ENCODE measurements around the gene NFIA.
"Not testable (repeated sequence)": the region's sequence is repeated elsewhere in the genome, so short reads cannot be mapped to it uniquely, and the experiment has no call there.

The NFIA gene

DNA sequence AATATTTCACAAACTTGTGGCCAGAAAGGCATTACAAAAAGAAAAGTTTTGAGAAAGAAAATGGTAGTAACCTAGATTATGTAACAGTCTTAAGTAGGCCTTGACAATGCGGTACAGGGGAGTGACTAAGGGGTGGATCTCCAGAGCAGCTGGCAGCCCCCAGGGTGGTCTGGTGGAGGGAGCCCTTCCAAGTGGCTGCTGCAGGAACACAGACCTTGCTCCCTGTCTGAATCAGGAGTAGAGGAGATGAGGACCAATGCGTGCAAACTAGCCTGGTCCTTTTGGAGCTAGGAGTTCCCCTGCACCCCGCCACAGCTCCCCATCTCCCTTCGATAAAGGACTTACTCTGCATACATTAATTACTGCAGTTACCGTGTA lies 189.0 kb downstream of the NFIA start:
- H3K4me3 ChIP-seq (ENCODE audit: low read length): no peak overlapping the region
- no peak for DNase-seq (ENCODE audit: low read depth, low spot score)

DNA sequence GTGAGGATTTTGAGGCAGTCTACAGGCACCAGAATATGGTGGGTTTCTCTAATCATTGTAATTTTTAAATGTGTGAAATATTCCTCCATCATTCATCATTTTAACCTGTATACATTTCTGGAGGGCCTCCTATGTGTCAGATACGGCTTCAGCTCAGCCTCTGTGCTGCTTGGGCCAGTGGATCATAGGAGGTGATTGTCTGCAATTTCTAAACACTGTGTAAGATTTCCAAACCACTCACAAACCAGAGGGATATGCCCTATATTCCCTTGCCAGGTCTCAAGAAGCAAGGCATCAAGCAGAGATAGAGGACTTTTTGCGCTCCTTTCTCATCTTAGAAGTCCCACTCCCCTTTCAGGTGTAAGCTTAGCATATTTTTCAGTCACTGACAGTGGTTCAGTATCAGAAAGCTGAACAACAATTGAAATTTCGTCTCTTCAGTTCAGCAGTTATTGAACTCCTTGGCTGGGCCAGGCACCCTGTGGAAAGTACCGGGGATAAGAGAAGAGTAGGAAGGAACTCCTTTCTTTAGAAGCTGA lies 190.9 kb downstream of the NFIA start:
- DNase-seq (ENCODE audit: low read depth, low spot score): no peak
- no peak overlapping the region for H3K4me3 ChIP-seq (ENCODE audit: low read length)

DNA sequence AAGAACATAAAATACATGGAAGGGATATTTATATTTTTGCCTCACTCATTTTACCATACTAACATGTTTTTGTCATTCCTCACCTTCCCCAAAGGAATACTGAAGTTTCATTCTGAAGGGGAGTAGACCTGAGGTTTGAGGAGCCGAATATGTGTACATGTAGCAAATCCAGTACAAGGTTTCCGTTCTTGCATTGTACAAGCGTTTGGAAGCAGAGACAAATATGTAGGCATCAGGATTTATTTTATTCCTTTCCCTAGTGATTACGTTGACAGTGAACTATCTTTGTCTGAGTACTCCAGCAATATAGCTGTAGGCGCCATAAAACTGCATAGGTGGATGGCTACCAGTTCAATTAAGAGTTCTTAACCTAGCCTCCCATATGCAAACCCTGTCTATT lies 191.5 kb downstream of the NFIA start:
- DNase-seq (ENCODE audit: low read depth, low spot score): no peak
- no peak overlapping the region for H3K4me3 ChIP-seq (ENCODE audit: low read length)

DNA sequence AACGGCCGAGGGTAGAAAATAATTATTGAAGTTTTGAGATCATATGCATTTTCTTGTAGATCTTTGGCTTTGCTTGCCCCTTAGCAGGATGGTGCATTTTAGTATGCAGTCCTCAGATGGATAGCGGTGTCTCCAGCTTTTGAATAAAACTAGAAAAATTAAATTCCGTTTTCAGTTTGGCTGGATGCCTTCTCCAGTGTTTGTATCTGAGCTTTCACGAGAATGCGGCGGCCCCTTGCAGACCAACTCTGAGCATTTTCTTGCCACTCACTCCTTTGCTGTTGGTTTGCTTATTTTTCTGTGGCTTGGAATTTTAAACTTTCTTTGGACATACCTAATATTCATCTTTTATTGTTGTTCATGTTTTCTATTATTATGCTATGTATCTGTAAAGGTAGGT lies 192.6 kb downstream of the NFIA start:
- H3K4me3 ChIP-seq (ENCODE audit: low read length): no peak overlapping the region
- no peak for DNase-seq (ENCODE audit: low read depth, low spot score)

DNA sequence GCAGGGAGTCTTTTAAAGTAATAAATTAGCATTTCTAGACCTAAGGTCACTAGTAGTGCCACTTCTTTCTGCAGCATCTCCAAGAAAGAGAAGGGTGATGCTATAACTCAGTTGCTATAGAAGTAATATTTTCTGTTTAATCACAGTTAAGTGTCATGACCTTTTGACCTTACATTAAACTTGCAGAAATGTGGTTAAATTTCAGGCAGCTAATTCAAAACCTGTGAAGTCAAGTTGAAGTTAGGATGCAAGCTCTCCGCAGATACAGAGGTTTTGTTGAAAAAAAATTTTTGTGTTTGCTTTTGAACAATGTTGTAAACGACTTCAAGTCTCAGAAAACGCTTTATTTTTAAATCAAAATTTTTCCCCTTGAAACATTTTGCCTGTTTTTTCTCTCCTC lies 193.9 kb downstream of the NFIA start:
- no peak overlapping the region for H3K4me3 ChIP-seq (ENCODE audit: low read length)

DNA sequence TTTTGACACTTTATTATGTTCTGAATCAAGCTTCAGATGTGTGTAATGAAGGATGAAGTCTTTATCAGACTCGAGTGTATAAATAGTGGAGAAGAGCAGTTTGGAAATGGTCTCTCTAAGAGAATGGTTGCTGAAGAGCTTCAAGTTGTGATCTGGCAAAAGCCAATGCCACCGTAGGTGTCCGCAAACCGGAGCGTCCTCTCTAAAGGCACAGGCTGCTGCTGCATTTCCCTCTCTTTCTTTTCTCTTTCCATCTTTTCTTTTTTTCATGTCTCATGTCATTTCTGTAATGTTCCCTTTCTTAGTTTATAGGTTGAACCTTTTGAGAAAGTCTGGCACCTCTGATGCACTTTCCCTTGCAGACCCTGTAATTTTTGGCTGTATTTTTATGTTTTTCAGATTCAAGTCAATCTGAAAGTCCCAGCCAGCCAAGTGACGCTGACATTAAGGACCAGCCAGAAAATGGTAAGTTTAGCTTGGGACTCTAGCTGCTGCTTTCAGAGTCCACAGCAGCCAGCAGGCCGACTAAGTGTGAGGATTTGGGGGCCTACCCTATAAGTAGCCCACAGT lies 194.8 kb downstream of the NFIA start:
- no peak for DNase-seq (ENCODE audit: low read depth, low spot score)
- H3K4me3 ChIP-seq (ENCODE audit: low read length): no peak overlapping the region

More for the DNA sequence above, 193.9 kb downstream of the NFIA start:
- no peak for DNase-seq (ENCODE audit: low read depth, low spot score)

DNA sequence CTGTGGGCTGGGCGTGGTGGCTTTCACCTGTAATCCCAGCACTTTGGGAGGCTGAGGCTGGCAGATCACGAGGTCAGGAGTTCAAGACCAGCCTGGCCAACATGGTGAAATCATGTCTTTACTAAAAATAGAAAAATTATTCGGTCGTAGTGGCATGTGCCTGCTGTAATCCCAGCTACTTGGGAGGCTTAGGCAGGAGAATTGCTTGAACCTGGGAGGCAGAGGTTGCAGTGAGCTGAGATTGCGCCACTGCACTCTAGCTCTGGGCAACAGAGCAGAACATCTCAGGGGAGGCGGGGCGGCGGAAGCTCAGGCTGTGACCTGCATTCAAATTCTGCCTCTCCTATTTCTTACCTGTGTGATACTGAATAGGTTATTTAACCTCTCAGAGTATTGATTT lies 196.1 kb downstream of the NFIA start:
- not testable (repeated sequence) for H3K4me3 ChIP-seq (ENCODE audit: low read length); DNase-seq (ENCODE audit: low read depth, low spot score)

DNA sequence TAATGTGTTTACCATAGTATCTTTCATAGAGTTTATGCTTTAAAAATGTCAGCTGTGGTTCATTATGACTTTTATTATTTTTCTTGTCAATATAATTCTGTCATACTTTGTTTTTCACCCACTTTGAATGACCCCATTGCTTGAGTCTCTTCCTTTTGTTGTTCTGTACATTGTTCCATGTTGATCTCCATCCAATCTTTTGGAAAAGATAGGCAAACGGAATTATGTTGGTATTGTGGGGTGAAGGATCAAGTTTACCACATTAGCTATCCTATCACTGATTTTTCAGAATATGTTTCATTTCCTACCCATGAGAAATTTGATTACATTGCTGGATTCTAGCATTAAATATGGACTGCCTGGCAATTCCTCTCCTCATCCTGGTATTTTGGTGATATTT lies 196.6 kb downstream of the NFIA start:
- DNase-seq (ENCODE audit: low read depth, low spot score): no peak
- no peak overlapping the region for H3K4me3 ChIP-seq (ENCODE audit: low read length)

DNA sequence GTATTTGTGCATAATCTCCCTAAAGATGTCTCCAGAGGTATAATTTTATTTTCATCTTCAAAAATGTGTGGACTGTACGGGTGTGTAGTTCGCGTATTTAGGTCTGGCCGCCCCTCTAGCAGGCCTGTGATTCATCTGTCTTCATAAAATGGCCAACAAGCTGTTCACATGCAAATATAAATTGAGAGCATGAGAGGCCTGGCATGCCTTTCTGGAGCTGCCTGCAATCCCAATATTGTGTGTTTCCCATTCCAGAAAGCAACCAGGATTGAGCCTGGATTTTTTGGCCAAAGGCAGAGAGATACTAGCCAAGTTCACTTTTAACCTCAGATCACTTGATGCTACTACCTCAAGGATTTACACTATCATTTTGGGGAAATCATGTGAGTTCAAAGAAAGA lies 197.2 kb downstream of the NFIA start:
- no peak overlapping the region for H3K4me3 ChIP-seq (ENCODE audit: low read length)
- no peak for DNase-seq (ENCODE audit: low read depth, low spot score)

DNA sequence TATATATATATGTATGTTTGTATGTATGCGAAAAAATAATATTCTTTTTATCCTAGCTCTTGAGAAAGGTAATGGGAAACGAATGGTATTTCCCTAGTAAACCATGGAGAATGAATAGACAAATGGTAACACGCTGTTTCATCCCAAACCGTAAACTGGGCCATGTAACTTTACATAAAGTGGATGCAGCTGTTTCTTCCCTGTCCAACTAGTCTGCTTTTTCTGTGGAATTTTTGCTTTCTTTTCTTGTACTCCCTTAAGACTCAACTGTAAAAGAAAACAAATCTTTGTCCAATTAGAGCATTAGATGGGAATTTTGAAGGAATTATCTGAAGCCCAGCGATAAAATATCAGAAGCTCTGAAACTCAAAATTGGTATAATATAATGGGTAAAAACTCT lies 198.1 kb downstream of the NFIA start:
- DNase-seq (ENCODE audit: low read depth, low spot score): no peak
- no peak overlapping the region for H3K4me3 ChIP-seq (ENCODE audit: low read length)

DNA sequence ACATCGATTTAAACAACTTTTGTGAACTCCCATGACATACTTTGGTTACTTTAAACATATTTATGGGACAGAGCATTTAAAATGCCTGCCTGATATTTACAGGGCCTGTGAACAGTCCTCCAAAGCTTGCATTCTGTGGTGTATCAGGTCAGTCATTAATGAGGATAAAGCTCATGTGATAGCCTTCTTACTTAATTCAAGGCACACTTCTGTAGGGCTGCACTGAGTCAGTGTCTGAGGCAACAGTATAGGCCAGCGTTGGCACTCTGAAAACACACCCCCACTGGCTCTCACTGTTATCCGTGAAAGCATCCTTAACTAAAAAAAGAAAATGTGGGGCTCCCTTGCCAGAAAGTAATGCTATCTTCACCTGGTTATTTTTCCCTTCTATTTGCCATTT lies 200.0 kb downstream of the NFIA start:
- DNase-seq (ENCODE audit: low read depth, low spot score): no peak

DNA sequence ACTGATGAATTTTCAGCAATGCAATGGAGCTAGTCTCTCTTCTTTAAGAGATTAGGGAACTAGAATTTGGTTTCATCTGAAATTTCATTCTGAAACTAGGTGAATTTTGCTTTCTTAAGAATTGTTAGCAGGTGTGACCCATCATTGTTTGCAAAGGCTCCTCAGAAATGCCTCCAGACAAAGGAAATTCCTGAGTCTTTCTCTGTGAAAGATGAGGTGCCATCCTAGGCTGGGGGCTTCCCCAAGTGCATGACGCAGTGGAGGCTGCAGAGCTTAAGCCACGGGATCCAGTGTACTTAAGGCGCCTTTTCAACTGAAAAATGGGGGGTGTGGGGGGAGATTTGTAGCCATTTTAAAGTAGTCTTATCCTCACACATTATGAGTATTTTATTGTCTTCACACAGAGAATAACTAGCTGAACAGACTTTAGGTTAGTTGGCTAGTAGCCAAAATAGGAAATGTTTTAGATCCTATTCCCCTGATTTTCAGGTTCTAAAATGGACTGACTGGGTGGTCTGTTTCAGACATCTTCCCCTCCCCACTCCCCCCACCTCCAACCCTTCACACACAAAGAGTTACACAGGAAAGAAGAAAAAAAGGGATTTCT lies 202.0 kb downstream of the NFIA start:
- no peak for DNase-seq (ENCODE audit: low read depth, low spot score)
- H3K4me3 ChIP-seq (ENCODE audit: low read length): no peak overlapping the region

More for the DNA sequence above, 200.0 kb downstream of the NFIA start:
- no peak overlapping the region for H3K4me3 ChIP-seq (ENCODE audit: low read length)

DNA sequence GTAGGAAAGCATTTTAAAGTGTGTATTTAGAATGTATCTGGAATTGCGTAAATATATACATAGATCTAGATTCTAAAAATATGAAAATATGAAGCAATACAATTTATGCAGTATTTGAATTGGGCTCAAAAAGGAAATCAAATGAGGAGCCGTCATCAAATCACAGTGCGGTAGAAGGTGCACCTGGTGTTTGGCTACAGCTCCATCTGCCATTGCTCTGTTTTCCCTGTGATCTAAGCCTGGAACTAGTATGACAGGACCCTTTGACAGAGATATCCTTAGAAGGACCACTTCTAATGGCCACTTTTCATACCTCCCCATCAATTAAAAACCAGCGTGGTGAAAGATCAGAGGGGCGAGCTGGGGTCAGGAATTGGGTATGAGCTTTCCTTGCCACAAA lies 202.6 kb downstream of the NFIA start:
- DNase-seq (ENCODE audit: low read depth, low spot score): no peak
- H3K4me3 ChIP-seq (ENCODE audit: low read length): no peak overlapping the region

DNA sequence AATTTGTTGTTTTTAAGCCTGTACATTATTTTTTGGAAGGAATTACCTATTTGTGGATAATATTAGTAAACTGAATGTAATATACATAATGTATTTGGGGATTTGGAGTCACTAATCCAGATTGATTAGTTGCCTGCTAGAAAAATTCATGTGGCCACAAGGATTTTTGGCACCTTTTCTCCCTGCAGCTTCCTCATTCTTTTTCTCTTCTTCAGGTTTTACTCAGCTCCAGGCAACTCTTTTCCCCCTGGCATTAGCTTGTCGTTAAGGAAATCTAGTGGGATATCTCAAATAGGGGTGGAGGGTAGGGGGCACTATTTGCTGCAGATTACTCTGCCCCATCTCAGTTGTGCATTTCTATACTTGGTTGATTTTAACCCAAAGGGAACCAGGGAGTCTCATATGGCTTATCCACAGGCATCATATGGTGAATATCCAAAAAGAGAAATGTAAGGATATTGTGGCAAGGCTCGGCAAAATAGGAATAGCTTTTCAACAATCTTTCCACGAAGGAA lies 203.1 kb downstream of the NFIA start:
- no peak for DNase-seq (ENCODE audit: low read depth, low spot score)
- no peak overlapping the region for H3K4me3 ChIP-seq (ENCODE audit: low read length)

DNA sequence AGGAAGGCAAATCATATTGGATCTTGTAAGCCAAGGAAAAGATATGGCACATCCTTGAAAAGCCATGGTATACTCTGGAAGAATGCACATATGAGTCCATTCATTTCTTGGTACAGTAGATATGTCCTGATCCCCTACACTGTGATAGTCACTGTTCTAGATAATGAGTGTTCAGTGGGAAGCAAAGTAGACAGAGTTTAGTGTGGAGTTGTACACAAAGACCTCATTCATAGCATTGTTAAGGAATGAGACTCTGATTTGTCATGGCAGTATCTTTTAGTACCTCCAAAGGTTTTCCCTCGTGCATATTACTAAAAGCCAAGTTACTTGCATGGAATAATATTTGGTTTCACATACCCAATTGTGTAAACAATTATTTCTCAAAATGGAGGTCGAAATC lies 204.7 kb downstream of the NFIA start:
- no peak for DNase-seq (ENCODE audit: low read depth, low spot score)
- H3K4me3 ChIP-seq (ENCODE audit: low read length): no peak overlapping the region

DNA sequence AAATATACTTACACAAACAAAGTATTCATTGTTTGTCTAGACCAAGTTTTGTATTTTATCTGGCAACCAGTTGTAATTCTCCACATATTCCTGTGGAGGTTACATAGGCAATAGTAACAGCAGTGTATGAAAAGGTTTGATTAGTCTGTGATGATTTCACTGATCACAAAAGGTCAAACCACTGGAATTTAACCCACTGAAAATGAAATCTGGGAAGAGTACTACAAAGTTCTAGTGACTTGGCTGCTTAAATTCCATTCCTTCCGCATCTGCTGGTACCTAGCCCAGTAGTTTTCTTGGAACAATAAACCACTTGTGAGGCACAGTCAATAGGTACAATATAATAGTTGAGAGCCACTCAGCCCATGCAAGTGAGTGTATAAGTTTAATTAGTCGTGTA lies 205.4 kb downstream of the NFIA start:
- no peak overlapping the region for H3K4me3 ChIP-seq (ENCODE audit: low read length)
- DNase-seq (ENCODE audit: low read depth, low spot score): no peak

DNA sequence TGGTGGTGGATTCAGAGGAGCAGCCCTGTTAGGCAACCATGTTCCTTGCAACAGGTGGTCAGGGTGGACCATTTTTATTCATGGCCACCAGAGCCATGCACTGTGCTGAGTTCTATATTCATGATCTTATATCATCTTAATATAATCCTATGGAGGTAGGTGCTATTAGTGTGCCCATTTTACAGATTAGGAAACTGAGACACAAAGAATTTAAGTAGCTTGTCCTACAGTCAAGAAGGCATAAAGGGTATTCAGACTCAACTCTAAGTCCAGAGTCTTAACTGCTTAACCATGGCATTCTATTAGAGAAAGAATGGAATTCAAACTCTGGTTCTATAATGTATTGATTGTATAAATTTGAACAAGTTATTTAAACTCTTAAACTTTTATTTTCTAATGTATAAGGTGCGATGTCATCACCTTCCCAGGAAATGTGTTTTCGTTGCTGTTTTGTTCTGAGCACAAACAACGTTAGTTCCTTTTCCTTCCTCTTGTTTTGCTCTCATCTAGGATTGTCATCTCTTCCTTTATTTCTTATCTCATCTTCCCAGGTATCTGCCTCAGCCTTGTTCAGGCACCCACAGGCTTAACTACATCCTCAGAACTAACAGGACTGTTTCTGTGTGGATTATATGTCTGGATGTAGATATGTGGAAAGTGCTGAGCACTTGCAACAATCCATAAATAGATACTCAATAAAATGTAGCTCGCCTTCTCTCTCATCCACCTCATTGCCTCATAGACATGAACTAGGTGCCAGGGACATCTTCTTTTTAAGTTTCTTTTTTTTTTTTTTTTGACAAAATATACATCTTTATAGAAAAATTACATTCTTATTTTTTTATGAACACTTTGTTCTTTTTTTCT lies 207.1 kb downstream of the NFIA start:
- DNase-seq (ENCODE audit: low read depth, low spot score): no peak
- H3K4me3 ChIP-seq (ENCODE audit: low read length): no peak overlapping the region

DNA sequence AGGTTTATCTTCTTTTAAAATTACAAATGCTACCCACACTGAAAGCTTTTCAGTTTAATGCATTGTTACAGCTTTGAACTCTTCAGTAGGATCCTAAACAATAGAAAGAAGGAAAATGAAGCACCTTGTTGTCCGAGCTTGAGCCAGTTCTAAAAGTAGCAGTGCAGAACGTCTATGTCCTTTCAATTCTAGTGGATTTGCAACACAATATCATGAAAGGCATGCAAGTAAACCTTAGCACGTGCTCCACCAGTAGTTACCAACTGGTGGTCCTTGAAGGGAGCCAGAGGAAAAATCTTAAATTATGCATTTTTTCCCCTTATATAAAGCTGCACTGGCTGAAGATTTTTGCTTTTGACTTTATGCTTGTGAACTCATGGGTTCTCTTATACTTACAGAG lies 208.2 kb downstream of the NFIA start:
- no peak overlapping the region for H3K4me3 ChIP-seq (ENCODE audit: low read length)
- DNase-seq (ENCODE audit: low read depth, low spot score): no peak

DNA sequence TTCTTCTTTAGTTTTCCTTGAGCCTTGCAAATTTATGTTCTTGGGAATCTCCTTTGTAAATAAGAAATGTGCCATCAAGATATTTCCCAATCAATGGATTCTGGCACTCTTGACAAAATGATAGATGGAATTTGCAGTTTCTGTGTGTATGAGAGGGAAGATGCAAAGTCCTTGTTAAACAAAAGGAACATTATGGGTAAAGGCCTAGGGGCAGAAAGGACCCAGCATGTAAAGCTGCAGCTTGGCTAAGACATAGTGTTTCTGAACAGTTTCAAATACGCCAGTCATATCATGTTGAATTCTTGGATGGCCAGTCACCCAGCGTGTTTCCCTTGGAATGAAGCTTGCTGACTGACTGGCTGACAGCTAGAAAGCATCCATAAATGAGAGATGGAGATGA lies 210.8 kb downstream of the NFIA start:
- H3K4me3 ChIP-seq (ENCODE audit: low read length): no peak overlapping the region
- DNase-seq (ENCODE audit: low read depth, low spot score): no peak

DNA sequence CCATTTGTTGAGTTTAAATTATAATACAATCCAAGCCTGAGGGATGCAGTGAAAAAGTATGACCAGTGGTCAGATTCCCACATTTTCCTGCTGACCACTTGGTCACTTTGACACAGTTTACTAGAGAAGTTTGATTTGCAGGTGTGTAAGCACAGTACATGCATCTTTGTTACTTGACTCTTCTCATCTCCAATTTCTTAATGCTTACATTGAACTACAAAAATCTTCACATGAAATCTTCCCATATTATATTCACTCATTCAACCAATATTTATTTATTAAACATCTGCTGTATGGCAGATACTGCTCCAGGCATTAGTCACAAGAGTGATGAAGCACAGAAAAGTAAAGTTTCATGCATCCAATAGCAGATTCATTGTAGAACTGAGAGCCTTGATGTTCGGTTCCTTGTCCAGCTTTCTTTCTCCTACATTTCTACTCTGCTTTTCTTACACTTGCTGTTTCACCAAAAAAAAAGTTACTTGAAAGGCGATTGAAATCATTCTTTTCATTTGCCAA lies 211.7 kb downstream of the NFIA start:
- no peak for DNase-seq (ENCODE audit: low read depth, low spot score)
- no peak overlapping the region for H3K4me3 ChIP-seq (ENCODE audit: low read length)
